NCI-H748 treated with DMSO at 0.1 percent for 48 hours (cell line): Measurements from ENCODE around the gene ARFIP1.

Experiments used
- DNase-seq: peaks from one replicate; lab custom pipeline; 2025; lab: John Stamatoyannopoulos, UW

Gene ARFIP1

DNA sequence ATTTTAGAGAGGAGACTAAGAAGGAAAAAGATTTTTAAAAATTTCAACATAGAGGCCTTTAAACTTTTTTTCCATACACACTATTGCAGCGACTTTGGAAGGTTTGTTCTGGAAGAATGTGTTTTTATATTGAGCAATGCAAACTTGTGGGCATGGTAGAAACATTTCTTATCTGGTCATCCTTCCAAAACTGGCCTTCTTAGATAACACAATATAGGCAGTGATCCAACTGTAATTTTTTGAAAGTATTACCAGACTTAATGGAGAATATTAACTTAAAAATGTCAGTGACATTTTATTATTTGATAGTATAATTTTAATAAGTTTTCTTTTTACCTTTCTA is 182.0 kb downstream of the ARFIP1 start:
- no peak for DNase-seq
